Left lung (tissue), 10 donors: Measurements from ENCODE around the gene CTNNA3. TPM values are rescaled to one million over a fixed set of nuclear protein-coding genes. Genes with fewer than 3 reads are reported as not detected.
"Not testable (repeated sequence)": the region's sequence is repeated elsewhere in the genome, so short reads cannot be mapped to it uniquely, and the experiment has no call there.

Experiments
- ATAC-seq: fragments of 200-7000 bp; cut with Tn5 transposase; one replicate; pipeline ENCODE4 v1.9.1; 2020; ENCODE audit warnings: moderate library complexity
- DNase-seq, 4 donors: peaks; one replicate each; pipeline ENCODE4 v3.0.0-alpha.2; 2013 to 2020
- H3K27ac ChIP-seq, 2 donors: fragments of 200-600 bp; sonication (generic) in 1 of 2; one replicate each; pipeline versions ENCODE4 v1.5.0 to v1.8.0; 2020 to 2021
- H3K27me3 ChIP-seq, 2 donors: fragments of 200-600 bp; sonication (generic) in 1 of 2; one replicate each; pipeline versions ENCODE4 v1.5.0 to v1.8.0; 2020 to 2021
- H3K36me3 ChIP-seq, 2 donors: fragments of 200-600 bp; sonication (generic) in 1 of 2; one replicate each; pipeline versions ENCODE4 v1.5.0 to v1.8.0; 2020 to 2021
- H3K4me1 ChIP-seq, 2 donors: fragments of 200-600 bp; one replicate each; pipeline ENCODE4 v1.8.0; 2021
- H3K4me3 ChIP-seq, 2 donors: fragments of 200-600 bp; sonication (generic) in 1 of 2; one replicate each; pipeline versions ENCODE4 v1.5.0 to v1.8.0; 2020 to 2021; ENCODE audit warnings: mild to moderate bottlenecking in 1 of 2
- H3K9me3 ChIP-seq, 2 donors: fragments of 200-600 bp; sonication (generic) in 1 of 2; one replicate each; pipeline versions ENCODE4 v1.5.0 to v1.8.0; 2020 to 2021
- CTCF ChIP-seq, 2 donors: fragments of 200-600 bp; sonication (generic) in 1 of 2; IDR thresholded peaks; one replicate each; pipeline versions ENCODE4 v1.5.0 to v1.8.0; 2021; ENCODE audit warnings: antibody characterized with exemption in 2 of 2
- intact Hi-C, 2 donors: fragments of 100-400 bp; cut with DNase I; formaldehyde crosslinking; loops; one replicate each; pipeline versions ENCODE4 v1.11.2 to v1.14.2; 2022
- polyA plus RNA-seq, 6 donors: library from polyadenylated mRNA; unstranded; fragments of 120-200 nt; gene quantifications; one replicate each; pipeline ENCODE4 v1.2.1, GENCODE V29; 2013; ENCODE audit not compliant: insufficient read length in 6 of 6
- total RNA-seq, 2 donors: library from RNA; stranded (reverse); fragmentation: NEBNext Ultra II Directional; extraction: Animal tissue kit (Norgen Biotek cat#: 25700); gene quantifications; one replicate each; pipeline ENCODE4 v1.2.1, GENCODE V29; 2021
- donor health status: DM: no; HTN: yes; CAD: no.
- donor health status: DM: no; HTN: no; CAD: no.

Gene CTNNA3
- total and polyA plus RNA-seq, 8 donors: 1.1 to 8.2 (median 6.6) TPM; not detected in 1

GRCh38 chr10:67225226-67225625 lies 470.8 kb downstream of the CTNNA3 start:
- Histone ChIP-seq H3K9me3 (peaks cover 0 to 11% of the 10 kb centered on the region in 2 donors), H3K36me3 (no peaks in the 10 kb centered on the region), H3K27me3 (peaks cover 0 to under 1% of the 10 kb centered on the region in 2 donors), H3K27ac (no peak overlapping the region), H3K4me3 (no peak overlapping the region), H3K4me1 (no peaks in the 10 kb centered on the region)
- no peak for TF ChIP-seq CTCF (IDR thresholded peaks at IDR 0.05)
- ATAC-seq (no peak), DNase-seq (no peak)
- intact Hi-C loops: no loop called here

GRCh38 chr10:67224553-67224952 lies 471.4 kb downstream of the CTNNA3 start:
- intact Hi-C loops: no loop called here
- Histone ChIP-seq H3K36me3 (no peaks in the 10 kb centered on the region), H3K27ac (no peak overlapping the region), H3K4me3 (no peak overlapping the region), H3K9me3 (peaks cover 0 to 11% of the 10 kb centered on the region in 2 donors), H3K4me1 (no peaks in the 10 kb centered on the region), H3K27me3 (no peaks in the 10 kb centered on the region)
- ATAC-seq (no peak), DNase-seq (no peak)
- TF ChIP-seq CTCF (IDR thresholded peaks at IDR 0.05): no peak

GRCh38 chr10:67222934-67223333 lies 473.1 kb downstream of the CTNNA3 start:
- no peak for TF ChIP-seq CTCF (IDR thresholded peaks at IDR 0.05)
- no peaks in the 10 kb centered on the region for H3K36me3 ChIP-seq
- H3K4me3 ChIP-seq: no peak overlapping the region
- H3K27ac ChIP-seq: no peak overlapping the region
- no peaks in the 10 kb centered on the region for H3K4me1 ChIP-seq
- intact Hi-C loops: no loop called here
- H3K27me3 ChIP-seq: no peaks in the 10 kb centered on the region
- ATAC-seq (no peak), DNase-seq (no peak)
- peaks cover 0 to 9% of the 10 kb centered on the region in 2 donors for H3K9me3 ChIP-seq

GRCh38 chr10:67221939-67222494 lies 474.0 kb downstream of the CTNNA3 start:
- Histone ChIP-seq H3K9me3 (peaks cover 0 to 8% of the 10 kb centered on the region in 2 donors), H3K27me3 (no peaks in the 10 kb centered on the region), H3K27ac (no peak overlapping the region), H3K4me1 (no peaks in the 10 kb centered on the region), H3K36me3 (no peaks in the 10 kb centered on the region), H3K4me3 (no peak overlapping the region)
- no peak for TF ChIP-seq CTCF (IDR thresholded peaks at IDR 0.05)
- intact Hi-C loops: no loop called here
- ATAC-seq (no peak), DNase-seq (no peak)

GRCh38 chr10:67211680-67212079 lies 484.3 kb downstream of the CTNNA3 start:
- Histone ChIP-seq H3K27me3 (no peaks in the 10 kb centered on the region), H3K4me3 (no peak overlapping the region), H3K27ac (no peak overlapping the region), H3K9me3 (no peaks in the 10 kb centered on the region), H3K36me3 (no peaks in the 10 kb centered on the region), H3K4me1 (no peaks in the 10 kb centered on the region)
- DNase-seq: no peak
- no peak for TF ChIP-seq CTCF (IDR thresholded peaks at IDR 0.05)
- ATAC-seq: no peak
- intact Hi-C loops: no loop called here

GRCh38 chr10:67207923-67208322 lies 488.1 kb downstream of the CTNNA3 start:
- intact Hi-C loops, H3K4me3 ChIP-seq, H3K27me3 ChIP-seq, H3K27ac ChIP-seq, H3K4me1 ChIP-seq, ATAC-seq, H3K36me3 ChIP-seq, H3K9me3 ChIP-seq, DNase-seq: not testable (repeated sequence)
